Stimulated activated CD4-positive, alpha-beta T cell treated with anti-CD3 and anti-CD28 coated beads, Interleukin-1b, Interleukin-23, amount 100 ng/mL, for 1 hour (primary cell): ENCODE results near the gene ZNRF1.

Experiments used
- DNase-seq, 2 donors: peaks; one replicate each; pipeline ENCODE4 v3.0.0-alpha.2; 2020; ENCODE audit warnings: low read depth in 2 of 2

ZNRF1 gene

GRCh38 chr16:75058806-75059205, 60.0 kb downstream of the ZNRF1 start:
- no peak for DNase-seq

DNA sequence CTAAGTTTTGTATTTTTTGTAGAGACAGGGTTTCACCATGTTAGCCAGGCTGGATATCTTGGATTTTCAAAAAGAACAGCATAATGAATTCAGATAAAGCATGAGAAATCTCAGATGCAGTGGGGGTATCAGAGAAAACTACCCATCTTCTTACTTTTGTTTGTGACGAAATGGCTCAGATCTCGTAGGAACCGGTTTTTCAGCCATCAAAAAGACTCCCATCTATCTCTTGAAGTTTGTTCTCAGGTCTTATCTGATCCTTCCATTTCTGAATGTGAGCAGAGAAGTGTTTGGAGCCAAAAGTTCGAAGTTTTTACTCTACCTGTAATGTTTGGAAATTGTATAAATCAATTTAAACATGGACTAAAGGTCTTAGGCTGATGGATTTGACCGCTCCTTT, 60.6 kb downstream of the ZNRF1 start:
- no peak for DNase-seq

- DNase-seq: no peak
Measured at GRCh38 chr16:75060723-75061122, 61.9 kb downstream of the ZNRF1 start.

- no peak for DNase-seq
Measured at GRCh38 chr16:75061669-75062068, 62.8 kb downstream of the ZNRF1 start.

- no peak for DNase-seq
Measured at GRCh38 chr16:75062135-75062975, 63.5 kb downstream of the ZNRF1 start.

- no peak for DNase-seq
Measured at GRCh38 chr16:75062976-75063346, 64.1 kb downstream of the ZNRF1 start.

DNA sequence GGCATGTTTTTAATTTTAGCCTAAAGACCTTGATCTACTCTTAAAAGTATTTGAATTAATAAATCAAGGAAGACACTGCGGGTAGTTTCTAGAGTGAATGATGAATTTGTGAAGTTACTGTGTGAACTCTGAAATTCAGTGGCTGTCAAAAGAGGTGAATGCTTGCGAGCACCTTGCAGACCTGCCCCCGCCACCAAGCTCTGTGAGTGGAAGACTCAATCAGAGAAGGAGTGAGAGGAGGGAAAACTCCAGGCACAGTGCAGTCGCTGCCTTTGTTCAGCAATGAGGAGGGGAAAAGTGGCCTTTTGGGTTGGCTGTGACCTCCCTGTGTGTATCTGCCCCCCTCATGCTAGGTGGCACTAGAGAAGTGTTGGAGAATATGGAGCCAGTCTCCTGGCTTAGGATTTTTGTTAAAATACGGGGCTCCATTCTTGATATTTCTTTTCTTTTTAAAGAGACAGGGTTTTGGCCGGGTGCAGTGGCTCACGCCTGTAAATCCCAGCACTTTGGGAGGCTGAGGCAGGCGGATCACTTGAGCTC, 64.8 kb downstream of the ZNRF1 start:
- DNase-seq: no peak

GRCh38 chr16:75064403-75065148, 65.8 kb downstream of the ZNRF1 start:
- DNase-seq: no peak

DNA sequence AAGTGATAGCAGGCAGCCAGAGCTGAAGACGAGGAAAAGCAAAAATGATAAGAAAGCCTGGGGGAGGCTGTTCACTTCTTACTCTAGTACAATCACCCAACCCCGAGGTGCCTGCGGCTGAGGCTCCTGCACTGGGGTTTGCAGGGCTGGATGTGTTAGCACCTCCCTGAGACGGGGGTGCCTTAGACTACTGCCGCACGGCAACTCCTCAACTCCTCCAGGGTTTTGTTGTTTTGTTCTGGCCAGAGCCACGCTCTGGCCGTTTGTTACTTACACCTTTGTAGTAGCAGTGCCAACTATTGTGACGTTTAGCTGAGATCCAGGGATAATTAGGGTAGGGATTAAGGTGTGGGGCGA, 66.3 kb downstream of the ZNRF1 start:
- no peak for DNase-seq

DNA sequence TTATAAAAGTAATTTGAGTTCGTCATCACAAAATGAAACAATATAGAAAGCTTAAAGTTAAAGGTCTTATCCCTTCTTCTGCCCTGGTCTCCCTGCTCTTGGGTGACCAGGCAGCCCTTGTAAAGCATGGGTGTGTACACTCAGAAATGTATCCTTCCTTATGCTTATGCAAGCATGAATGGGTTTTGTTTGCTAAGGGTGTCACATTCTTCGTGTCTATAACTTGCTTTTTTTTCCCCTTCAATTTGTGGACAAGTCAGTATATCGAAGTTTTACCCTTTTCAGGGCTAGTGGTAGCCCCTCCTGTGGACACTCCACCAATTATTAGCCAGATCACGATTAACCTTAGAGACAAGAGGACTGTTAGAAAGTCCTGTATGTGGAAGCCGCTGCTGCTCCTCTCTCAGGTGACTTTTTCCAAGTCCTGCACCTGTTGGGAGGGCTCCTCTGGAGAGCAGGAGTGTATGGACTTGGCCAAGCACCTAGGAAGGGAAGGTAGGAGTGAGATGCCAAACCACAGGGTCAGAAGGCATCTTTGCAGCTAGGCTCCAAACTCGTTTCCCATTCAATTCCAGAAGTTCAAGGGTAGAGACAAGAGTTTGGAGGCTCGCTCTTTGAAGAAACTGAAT, 66.8 kb downstream of the ZNRF1 start:
- DNase-seq: no peak

DNA sequence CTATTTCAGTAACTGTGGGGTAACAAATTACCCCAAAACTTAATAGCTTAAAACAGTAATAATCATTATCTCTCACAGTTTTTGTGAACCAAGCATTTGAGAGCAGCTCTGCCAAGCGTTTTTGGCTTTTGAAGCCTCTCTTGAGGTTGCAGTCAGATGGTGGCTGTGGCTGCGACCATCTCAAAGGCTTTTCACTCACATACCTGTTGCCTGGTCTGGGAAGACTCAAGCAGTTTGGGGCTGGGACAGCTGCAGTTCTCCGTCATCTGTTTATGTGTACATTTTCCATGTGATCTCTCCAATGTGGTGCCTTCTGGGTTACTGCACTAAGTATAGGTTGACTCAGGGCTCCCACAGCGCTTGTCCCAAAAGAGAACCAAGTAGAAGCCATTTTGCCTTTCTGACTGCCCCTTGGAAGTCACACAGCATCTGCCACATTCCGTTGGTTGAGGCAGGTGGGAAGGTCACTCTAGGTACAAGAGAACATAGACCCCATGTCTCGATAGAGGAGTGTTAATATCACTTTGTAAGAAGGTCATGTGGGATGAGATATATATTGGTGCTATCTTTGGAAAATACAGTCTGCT, 68.1 kb downstream of the ZNRF1 start:
- DNase-seq: no peak

- no peak for DNase-seq
Measured at GRCh38 chr16:75068085-75069031, 69.5 kb downstream of the ZNRF1 start.

DNA sequence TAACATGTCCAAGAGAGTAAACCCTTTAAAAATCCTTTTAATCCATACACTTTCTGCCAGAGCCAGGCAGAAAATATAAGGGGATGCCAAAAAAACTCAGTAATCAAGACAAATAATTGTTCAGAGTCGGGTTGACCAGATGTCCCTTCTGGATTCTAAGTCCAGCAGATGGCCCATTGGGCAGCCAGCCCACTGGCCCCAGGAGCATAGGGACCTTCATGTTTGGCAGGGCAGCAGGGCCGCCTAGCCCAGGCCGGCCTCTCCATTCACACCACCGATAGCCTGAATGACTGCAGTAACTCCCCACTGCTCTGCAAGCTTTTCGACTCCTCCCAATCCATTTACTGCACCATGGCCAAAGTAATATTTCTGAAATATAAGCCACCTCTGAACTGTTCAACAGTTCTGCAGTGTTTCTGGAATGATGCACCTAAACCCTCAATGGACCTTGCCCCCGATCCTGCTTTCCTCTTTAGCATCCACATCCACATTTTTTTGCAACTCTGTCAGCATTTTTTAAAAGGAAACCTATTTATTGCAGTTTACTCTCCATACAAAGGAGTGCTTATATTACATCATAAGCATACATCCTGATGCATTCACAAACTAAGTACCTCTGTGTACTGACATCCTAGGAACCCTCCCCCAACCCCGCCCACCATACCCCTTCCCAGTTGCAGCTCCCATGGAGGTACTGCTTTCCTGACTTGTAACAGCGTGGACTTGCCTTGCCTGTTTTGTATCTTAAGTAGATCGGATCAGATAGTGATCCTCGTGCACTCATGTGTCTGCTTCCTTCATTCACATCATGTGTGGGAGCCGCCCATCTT, 71.4 kb downstream of the ZNRF1 start:
- DNase-seq: no peak

GRCh38 chr16:75071621-75072020, 72.8 kb downstream of the ZNRF1 start:
- no peak for DNase-seq

- no peak for DNase-seq
Measured at GRCh38 chr16:75072239-75072947, 73.6 kb downstream of the ZNRF1 start.

- no peak for DNase-seq
Measured at GRCh38 chr16:75073545-75074303, 74.9 kb downstream of the ZNRF1 start.

DNA sequence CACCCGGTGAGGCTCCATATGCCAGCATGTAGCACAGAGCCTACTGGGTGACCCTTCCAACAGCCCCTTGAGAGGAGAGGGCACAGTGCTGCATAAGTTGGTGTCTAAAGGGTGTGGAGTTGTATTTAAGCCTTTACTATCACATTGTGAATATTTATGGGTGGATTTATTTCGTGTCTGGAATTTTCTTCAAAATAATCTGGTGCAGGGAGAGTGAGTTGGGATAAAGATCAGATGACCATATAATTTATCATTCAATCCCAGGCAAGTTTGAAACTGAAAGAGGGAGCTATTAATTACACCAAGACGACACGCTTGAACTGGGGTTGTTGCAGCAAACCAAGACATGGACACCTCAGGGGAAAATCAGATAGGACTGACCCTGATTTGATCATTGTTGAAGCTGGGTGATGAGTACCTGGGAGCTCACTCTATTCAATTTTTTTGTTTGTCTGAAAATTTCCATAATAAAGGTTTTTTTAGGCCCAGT, 75.5 kb downstream of the ZNRF1 start:
- no peak for DNase-seq

DNA sequence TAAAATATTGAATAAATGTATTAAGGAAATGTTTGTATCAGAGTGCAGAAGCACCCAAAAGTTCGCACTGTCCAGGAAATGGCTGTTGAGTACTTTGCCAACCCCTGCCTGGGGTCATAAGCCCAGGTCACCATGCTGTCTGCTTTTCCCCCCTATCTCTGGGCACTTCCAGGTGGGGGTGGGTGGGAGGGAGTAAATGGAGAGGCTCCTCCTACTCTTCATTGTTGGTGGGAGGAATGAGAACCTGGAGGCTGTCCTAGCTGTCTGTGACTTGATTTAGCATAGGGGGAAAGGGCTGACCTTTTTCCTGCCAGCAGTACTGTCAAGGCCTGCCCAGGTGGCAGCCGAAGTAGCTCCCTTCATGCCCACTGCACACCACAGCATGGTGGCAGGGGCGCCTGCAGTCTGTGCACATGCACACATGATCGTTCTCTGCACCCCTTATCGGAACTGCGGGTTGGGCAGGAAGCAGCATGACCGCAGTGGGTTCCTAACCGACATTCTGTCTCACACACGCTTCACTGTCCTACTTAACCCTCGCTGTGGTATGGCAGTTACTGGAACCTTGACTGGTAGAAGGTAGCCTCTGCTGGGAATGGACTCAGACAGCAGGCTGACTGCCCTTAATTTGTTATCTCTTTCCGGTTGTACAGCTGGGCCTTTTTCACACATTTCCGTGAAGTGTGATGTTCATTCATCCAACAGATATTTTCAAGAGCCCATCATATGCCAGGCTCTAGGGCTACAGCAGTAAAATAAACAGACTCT, 76.3 kb downstream of the ZNRF1 start:
- DNase-seq: peak in 1 of 2 donors; percentile 60
